KMS-11 (cell line): ENCODE data around the gene PCSK6.

ENCODE experiments used
- H2AFZ ChIP-seq: fragments of 200-600 bp; sonication (generic); 2 replicates; pipeline ENCODE4 v1.6.1; 2016; ENCODE audit warnings: antibody characterized with exemption, mixed run types, low read depth
- H3K27ac ChIP-seq: fragments of 200-600 bp; sonication (generic); 2 replicates; pipeline ENCODE4 v1.6.1; 2016; ENCODE audit warnings: mild to moderate bottlenecking, mixed run types
- H3K27me3 ChIP-seq: fragments of 200-600 bp; sonication (generic); 2 replicates; pipeline ENCODE4 v1.6.1; 2017; ENCODE audit warnings: mild to moderate bottlenecking, low read depth, mixed run types, moderate library complexity; ENCODE audit not compliant: insufficient read depth
- H3K36me3 ChIP-seq: fragments of 200-600 bp; sonication (generic); 2 replicates; pipeline ENCODE4 v1.6.1; 2017; ENCODE audit warnings: mild to moderate bottlenecking, mixed run types; ENCODE audit not compliant: insufficient read depth
- H3K4me1 ChIP-seq: fragments of 200-600 bp; sonication (generic); 2 replicates; pipeline ENCODE4 v1.6.1; 2016; ENCODE audit warnings: mild to moderate bottlenecking, low read depth, mixed run types; ENCODE audit not compliant: poor library complexity, severe bottlenecking
- H3K4me2 ChIP-seq: fragments of 200-600 bp; sonication (generic); 2 replicates; pipeline ENCODE4 v1.7.0; 2016; ENCODE audit warnings: mild to moderate bottlenecking, mixed run types
- H3K4me3 ChIP-seq: fragments of 200-600 bp; sonication (generic); IDR thresholded peaks from 2 replicates; pipeline ENCODE4 v1.6.1; 2017; ENCODE audit warnings: low read depth, low read length, mixed read lengths; ENCODE audit not compliant: insufficient read depth
- H3K79me2 ChIP-seq: fragments of 200-600 bp; sonication (generic); 2 replicates; pipeline ENCODE4 v1.6.1; 2016; ENCODE audit warnings: low read depth, mixed run types; ENCODE audit not compliant: insufficient read depth
- H3K9ac ChIP-seq: fragments of 200-600 bp; sonication (generic); 2 replicates; pipeline ENCODE4 v1.6.1; 2016; ENCODE audit warnings: mild to moderate bottlenecking, mixed run types
- H4K20me1 ChIP-seq: fragments of 200-600 bp; sonication (generic); 2 replicates; pipeline ENCODE4 v1.6.1; 2016; ENCODE audit warnings: mild to moderate bottlenecking, mixed run types; ENCODE audit not compliant: insufficient read depth
- TF ChIP-seq, protein P1 (sequence below): fragments of 200-600 bp; sonication (generic); conservative IDR thresholded peaks from 2 replicates; pipeline ENCODE4 v1.6.1; 2017; ENCODE audit warnings: low read depth, mild to moderate bottlenecking, antibody characterized with exemption, low read length, moderate library complexity, mixed read lengths

Gene PCSK6

DNA sequence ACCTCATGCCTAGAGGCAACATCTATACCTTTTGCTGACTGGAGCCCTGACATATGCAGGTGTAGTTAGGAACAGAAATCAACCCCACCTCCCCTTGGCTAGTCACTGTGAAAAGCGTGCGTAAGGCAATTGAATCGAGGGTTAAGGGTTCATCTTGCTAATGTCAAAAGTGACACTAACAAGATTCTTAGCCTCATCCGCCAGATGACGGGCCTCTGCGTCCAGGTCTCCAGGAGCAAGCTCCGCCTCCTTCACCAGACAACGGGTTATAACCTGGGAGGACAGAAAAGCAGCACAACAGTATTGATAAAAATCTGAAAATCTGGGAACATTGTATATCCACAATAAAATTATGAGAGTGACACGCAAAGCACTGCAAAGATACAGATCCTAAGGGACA is 216.9 kb downstream of the PCSK6 start:
- peaks cover 24% of the 10 kb centered on the region; the same call in 1 of the 2 replicates for H3K36me3 ChIP-seq
- H3K9ac ChIP-seq = no peak overlapping the region
- H3K27me3 ChIP-seq = no peaks in the 10 kb centered on the region
- no peak overlapping the region for H3K27ac ChIP-seq
- H4K20me1 ChIP-seq = no peaks in the 10 kb centered on the region
- peaks cover 29% of the 10 kb centered on the region for H3K4me1 ChIP-seq
- no peak overlapping the region for H3K4me2 ChIP-seq
- TF ChIP-seq, protein P1, sequence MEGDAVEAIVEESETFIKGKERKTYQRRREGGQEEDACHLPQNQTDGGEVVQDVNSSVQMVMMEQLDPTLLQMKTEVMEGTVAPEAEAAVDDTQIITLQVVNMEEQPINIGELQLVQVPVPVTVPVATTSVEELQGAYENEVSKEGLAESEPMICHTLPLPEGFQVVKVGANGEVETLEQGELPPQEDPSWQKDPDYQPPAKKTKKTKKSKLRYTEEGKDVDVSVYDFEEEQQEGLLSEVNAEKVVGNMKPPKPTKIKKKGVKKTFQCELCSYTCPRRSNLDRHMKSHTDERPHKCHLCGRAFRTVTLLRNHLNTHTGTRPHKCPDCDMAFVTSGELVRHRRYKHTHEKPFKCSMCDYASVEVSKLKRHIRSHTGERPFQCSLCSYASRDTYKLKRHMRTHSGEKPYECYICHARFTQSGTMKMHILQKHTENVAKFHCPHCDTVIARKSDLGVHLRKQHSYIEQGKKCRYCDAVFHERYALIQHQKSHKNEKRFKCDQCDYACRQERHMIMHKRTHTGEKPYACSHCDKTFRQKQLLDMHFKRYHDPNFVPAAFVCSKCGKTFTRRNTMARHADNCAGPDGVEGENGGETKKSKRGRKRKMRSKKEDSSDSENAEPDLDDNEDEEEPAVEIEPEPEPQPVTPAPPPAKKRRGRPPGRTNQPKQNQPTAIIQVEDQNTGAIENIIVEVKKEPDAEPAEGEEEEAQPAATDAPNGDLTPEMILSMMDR = no peak
- H3K4me3 ChIP-seq = no peak overlapping the region
- H3K79me2 ChIP-seq = peaks cover 23% of the 10 kb centered on the region; the same call in 1 of the 2 replicates
- no peak overlapping the region for H2AFZ ChIP-seq

DNA sequence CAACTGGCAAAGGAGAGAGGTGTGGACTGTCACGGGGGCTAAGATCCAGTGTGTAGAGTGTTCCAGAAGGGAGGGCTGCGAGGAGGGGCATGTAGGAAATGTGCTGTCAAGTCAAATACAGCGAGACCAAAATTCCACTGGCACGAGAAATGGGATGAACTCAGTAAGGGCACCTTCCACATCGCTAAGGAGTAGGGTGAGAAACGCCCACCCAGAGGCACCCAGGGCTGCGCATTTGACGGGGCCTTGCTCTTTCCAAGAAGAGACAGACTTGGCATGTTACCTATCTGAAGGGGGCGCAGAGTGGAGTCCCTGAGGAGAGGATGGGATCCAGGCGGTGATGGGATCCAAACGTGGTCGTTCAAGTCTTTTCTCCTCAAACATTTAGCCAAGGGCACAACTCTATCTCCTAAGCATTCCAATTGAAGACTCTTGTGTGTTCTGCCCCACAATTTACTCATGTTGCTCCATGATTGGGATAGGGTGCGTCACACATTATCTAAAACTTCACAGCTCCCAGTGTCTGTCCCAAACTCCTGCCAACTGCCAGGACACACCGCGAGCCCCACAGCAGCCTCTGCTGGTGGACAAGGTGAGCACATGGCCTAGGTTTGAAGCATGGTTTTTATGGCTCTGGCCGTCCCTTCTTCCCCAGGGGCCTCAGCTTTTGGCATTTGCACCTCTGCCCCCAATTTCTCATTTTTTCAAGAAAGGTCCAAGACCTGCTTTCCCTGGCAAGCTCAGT is 219.9 kb downstream of the PCSK6 start:
- H3K27ac ChIP-seq = no peak overlapping the region
- H3K27me3 ChIP-seq = no peaks in the 10 kb centered on the region
- H3K9ac ChIP-seq = no peak overlapping the region
- H3K4me3 ChIP-seq = no peak overlapping the region
- no peak overlapping the region for H3K4me2 ChIP-seq
- no peak overlapping the region for H2AFZ ChIP-seq
- H3K4me1 ChIP-seq = peaks cover 40% of the 10 kb centered on the region
- TF ChIP-seq, protein P1 = 0 out of 2 replicates have a peak, but pooled peaks have one; percentile 28
- H3K79me2 ChIP-seq = peaks cover 18% of the 10 kb centered on the region; the same call in 1 of the 2 replicates
- peaks cover 22% of the 10 kb centered on the region; the same call in 1 of the 2 replicates for H3K36me3 ChIP-seq
- H4K20me1 ChIP-seq = no peaks in the 10 kb centered on the region

DNA sequence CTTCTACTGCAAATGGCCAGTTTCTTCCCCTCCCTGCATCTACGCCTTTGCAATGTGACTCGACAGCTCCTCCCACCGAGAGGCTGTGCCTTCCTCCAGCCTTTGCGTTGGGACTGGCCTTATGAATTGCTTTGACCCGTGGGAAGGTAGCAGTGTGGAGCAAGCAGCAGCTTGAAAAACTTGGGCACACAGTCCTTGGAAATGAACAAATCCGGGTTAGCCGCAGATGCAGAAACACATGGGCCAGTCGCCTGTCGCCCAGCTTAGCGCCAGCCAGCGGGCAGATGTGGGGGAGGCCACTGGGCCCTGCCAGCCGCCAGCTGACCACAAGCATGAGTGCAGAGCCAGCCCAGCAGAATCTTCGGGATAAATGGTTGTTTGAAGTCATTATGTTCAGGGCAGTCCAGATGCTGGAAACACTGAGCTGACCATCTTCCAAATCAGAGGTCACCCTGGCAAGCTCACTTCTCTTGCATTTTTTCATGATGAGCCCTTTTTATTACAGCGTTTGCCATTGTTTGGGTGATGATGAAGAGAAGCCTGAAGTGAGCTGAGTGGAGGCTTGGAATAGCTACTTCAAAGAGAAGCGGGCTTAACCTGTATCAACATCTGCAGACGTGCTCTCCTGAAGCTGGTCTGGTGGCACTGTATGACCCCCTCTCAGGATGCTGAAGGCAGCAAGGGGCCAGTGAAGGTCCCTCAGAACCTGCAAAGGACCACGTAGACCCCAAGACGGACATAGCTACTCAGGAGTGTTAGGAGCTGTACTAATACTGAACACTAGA is 222.0 kb downstream of the PCSK6 start:
- Histone ChIP-seq H4K20me1 (no peaks in the 10 kb centered on the region), H2AFZ (no peak overlapping the region), H3K4me3 (no peak overlapping the region), H3K27me3 (no peaks in the 10 kb centered on the region), H3K27ac (no peak overlapping the region), H3K36me3 (peaks cover 15% of the 10 kb centered on the region; the same call in 1 of the 2 replicates), H3K79me2 (no peaks in the 10 kb centered on the region), H3K4me1 (peaks cover 43% of the 10 kb centered on the region), H3K4me2 (no peak overlapping the region), H3K9ac (no peak overlapping the region)
- TF ChIP-seq, protein P1 = no peak

DNA sequence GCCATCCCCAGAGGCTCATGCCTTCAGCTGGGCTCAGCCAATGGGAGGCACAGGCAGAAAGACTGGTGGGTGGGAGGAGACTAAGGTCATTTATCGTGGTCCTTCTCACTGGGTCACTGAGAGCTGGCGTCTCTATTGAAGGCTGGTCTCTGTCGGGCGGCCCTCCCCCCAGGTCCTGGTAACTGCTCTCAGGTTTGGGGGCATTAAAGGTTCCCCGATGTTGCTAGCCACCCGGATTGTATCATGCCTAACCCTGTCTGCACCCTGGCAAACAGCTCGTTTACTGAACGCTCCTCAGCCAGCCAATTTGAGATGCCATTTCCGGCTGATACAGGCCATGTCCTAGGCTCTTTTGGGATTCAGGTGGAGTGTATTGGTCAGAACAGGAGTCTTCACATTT is 222.7 kb downstream of the PCSK6 start:
- no peak overlapping the region for H3K4me2 ChIP-seq
- H3K27ac ChIP-seq = no peak overlapping the region
- H4K20me1 ChIP-seq = no peaks in the 10 kb centered on the region
- H3K36me3 ChIP-seq = peaks cover 8% of the 10 kb centered on the region; the same call in 1 of the 2 replicates
- H3K79me2 ChIP-seq = no peaks in the 10 kb centered on the region
- H2AFZ ChIP-seq = no peak overlapping the region
- no peaks in the 10 kb centered on the region for H3K27me3 ChIP-seq
- H3K9ac ChIP-seq = no peak overlapping the region
- TF ChIP-seq, protein P1 = no peak
- H3K4me3 ChIP-seq = no peak overlapping the region
- H3K4me1 ChIP-seq = peaks cover 43% of the 10 kb centered on the region
